WERI-Rb-1 (cell line): ENCODE results near the gene SORCS2.

Source experiments
- DNase-seq: peaks from one replicate; pipeline ENCODE4 v3.0.0-alpha.2; 2020
- H3K27ac ChIP-seq: fragments of 250-450 bp; sonication (Bioruptor Pico); 2 replicates; pipeline ENCODE4 v1.5.1; 2020; ENCODE audit warnings: mild to moderate bottlenecking, moderate library complexity
- H3K27me3 ChIP-seq: fragments of 250-450 bp; sonication (Bioruptor Pico); 2 replicates; pipeline ENCODE4 v1.5.1; 2021; ENCODE audit warnings: mild to moderate bottlenecking, low read depth, moderate library complexity; ENCODE audit not compliant: insufficient read depth, severe bottlenecking
- H3K36me3 ChIP-seq: fragments of 250-450 bp; sonication (Bioruptor Pico); 2 replicates; pipeline ENCODE4 v1.5.1; 2020; ENCODE audit warnings: mild to moderate bottlenecking, moderate library complexity
- H3K4me3 ChIP-seq: 2 replicates; pipeline ENCODE4 v1.5.1; 2011; ENCODE audit warnings: low read depth, mild to moderate bottlenecking, control low read depth, low read length
- H3K9me3 ChIP-seq: fragments of 250-450 bp; sonication (Bioruptor Pico); 2 replicates; pipeline ENCODE4 v1.5.1; 2021; ENCODE audit warnings: mild to moderate bottlenecking, moderate library complexity; ENCODE audit not compliant: severe bottlenecking
- TF ChIP-seq, protein P1 (sequence below): IDR thresholded peaks from 2 replicates; pipeline ENCODE4 v1.5.1; 2011; ENCODE audit warnings: low read depth, mild to moderate bottlenecking, control low read depth, inconsistent platforms, low read length

Gene SORCS2

GRCh38 chr4:7746351-7747061, 554.2 kb downstream of the SORCS2 start:
- H3K4me3 ChIP-seq: no peak overlapping the region
- H3K27me3 ChIP-seq: no peaks in the 10 kb centered on the region
- no peak for DNase-seq

DNA sequence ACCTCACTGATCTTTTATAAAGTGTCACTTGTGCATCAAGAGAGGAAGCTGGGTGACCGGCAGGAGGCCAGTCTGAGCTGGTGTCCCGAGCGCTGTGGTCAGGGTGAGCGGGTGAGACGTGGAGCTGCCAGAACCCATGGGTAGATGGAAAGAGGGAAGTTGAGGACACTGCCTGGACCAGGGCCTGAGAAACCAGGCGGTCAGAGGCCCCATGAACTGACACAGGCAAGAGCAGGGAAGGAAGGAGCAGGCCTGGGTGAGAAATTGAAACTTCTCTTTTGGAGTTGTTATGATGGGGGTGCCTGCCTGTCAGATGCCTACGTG, 554.7 kb downstream of the SORCS2 start:
- TF ChIP-seq, protein P1, sequence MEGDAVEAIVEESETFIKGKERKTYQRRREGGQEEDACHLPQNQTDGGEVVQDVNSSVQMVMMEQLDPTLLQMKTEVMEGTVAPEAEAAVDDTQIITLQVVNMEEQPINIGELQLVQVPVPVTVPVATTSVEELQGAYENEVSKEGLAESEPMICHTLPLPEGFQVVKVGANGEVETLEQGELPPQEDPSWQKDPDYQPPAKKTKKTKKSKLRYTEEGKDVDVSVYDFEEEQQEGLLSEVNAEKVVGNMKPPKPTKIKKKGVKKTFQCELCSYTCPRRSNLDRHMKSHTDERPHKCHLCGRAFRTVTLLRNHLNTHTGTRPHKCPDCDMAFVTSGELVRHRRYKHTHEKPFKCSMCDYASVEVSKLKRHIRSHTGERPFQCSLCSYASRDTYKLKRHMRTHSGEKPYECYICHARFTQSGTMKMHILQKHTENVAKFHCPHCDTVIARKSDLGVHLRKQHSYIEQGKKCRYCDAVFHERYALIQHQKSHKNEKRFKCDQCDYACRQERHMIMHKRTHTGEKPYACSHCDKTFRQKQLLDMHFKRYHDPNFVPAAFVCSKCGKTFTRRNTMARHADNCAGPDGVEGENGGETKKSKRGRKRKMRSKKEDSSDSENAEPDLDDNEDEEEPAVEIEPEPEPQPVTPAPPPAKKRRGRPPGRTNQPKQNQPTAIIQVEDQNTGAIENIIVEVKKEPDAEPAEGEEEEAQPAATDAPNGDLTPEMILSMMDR: no peak
- DNase-seq: no peak
- no peaks in the 10 kb centered on the region for H3K36me3 ChIP-seq
- no peaks in the 10 kb centered on the region for H3K27me3 ChIP-seq
- no peak overlapping the region for H3K4me3 ChIP-seq
- H3K27ac ChIP-seq: no peak overlapping the region
- H3K9me3 ChIP-seq: no peaks in the 10 kb centered on the region

More at GRCh38 chr4:7746351-7747061, 554.2 kb downstream of the SORCS2 start:
- Histone ChIP-seq H3K36me3 (no peaks in the 10 kb centered on the region), H3K9me3 (no peaks in the 10 kb centered on the region), H3K27ac (no peak overlapping the region)
- TF ChIP-seq, protein P1: no peak

DNA sequence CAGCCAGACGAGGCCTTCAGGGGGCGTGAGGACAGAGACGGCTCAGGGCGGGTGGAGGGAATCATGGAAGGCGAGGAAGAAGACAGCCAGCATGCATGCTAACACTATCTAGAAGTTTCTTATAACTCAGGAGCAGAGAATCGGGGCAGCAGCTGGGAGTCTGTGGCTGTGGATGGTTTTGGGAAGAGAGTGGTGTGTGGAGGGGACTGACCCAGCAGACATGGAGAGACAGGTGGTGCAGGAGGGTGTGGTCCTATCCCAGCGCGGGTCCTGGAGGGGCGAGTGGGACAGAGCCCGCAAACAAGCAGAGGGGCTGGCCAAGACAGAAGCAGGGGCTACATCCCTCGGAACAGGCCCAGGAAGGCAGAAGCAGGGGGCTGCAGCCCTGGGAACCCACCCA, 555.2 kb downstream of the SORCS2 start:
- TF ChIP-seq, protein P1: no peak
- Histone ChIP-seq H3K36me3 (no peaks in the 10 kb centered on the region), H3K27me3 (no peaks in the 10 kb centered on the region), H3K9me3 (no peaks in the 10 kb centered on the region), H3K27ac (no peak overlapping the region), H3K4me3 (no peak overlapping the region)
- no peak for DNase-seq

DNA sequence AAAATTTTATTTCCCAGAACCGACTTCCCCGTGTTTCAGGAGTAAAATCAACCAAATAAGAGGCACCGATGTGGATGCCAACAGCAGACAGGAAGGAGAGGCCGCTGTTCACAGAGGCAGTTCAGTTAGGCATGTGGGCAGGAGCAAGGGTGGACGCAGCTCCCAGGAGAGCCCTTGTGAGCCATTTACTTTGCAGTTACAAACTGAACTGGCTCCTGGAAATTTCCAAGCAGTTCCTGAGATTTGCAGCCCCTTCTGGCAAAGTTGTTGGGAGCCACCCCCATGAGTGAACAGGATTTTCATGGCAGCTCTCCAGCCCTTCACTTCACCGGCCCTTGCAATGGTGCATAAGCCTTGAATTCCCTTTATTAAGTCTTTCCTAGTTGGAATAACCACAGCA, 558.2 kb downstream of the SORCS2 start:
- no peak overlapping the region for H3K4me3 ChIP-seq
- TF ChIP-seq, protein P1: no peak
- H3K27me3 ChIP-seq: no peaks in the 10 kb centered on the region
- H3K27ac ChIP-seq: no peak overlapping the region
- no peak for DNase-seq
- no peaks in the 10 kb centered on the region for H3K9me3 ChIP-seq
- H3K36me3 ChIP-seq: no peaks in the 10 kb centered on the region

DNA sequence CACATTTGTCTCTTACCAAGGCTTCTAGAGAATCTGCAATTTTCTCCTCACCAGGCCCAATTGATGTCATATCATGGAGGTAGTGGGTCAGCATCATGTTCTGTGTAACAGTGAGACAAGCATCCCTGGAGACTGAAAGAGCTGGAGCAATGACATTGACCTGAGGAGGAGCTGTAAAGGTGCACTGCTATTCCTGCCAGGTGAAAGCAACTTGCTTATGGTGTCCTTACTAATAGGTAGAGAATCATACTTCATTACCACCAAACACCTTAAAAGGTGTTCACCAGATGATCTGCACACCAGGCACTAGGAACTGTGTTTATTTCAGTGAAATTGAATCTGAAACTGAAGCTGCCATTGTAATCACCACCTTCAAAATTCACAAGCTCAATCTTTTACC, 558.6 kb downstream of the SORCS2 start:
- Histone ChIP-seq H3K27me3 (no peaks in the 10 kb centered on the region), H3K36me3 (no peaks in the 10 kb centered on the region), H3K4me3 (no peak overlapping the region), H3K27ac (no peak overlapping the region), H3K9me3 (no peaks in the 10 kb centered on the region)
- TF ChIP-seq, protein P1: no peak
- no peak for DNase-seq

DNA sequence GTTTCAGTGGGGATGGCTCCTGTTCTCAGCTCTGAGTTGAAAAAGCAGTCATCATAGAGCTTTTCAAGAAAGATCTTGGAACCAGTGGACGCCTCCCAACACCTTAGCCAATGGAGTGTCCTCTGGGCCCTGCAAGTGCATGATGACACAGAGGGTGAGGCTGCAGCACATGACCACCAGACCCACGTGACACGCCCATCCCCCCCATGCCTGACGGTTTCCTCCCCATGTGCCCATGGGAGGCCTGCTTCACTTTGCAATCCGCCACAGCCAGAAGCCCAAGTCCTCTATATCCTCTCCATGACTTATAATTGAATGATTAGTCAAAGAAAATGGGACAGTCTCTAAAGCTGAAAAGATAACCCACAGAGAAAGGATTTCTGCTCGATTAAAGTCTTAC, 560.3 kb downstream of the SORCS2 start:
- Histone ChIP-seq H3K9me3 (no peaks in the 10 kb centered on the region), H3K27me3 (no peaks in the 10 kb centered on the region), H3K27ac (no peak overlapping the region), H3K4me3 (no peak overlapping the region), H3K36me3 (no peaks in the 10 kb centered on the region)
- TF ChIP-seq, protein P1: no peak
- peak; percentile 74 for DNase-seq
